Muscle layer of duodenum (tissue), 2 donors: ENCODE data around the gene ATMIN.

ENCODE experiments used
- H3K27ac ChIP-seq: one replicate; pipeline ENCODE4 v1.7.0; 2013; ENCODE audit warnings: mild to moderate bottlenecking, low read length
- H3K27me3 ChIP-seq: one replicate; pipeline ENCODE4 v1.7.0; 2013; ENCODE audit warnings: low read depth, mild to moderate bottlenecking, control low read depth, low read length
- H3K36me3 ChIP-seq, 2 donors: one replicate each; pipeline ENCODE4 v1.7.0; 2013; ENCODE audit warnings: low read length in 2 of 2, control low read depth in 1 of 2, mild to moderate bottlenecking in 1 of 2; ENCODE audit not compliant: insufficient read depth in 2 of 2, control insufficient read depth in 1 of 2
- H3K4me1 ChIP-seq, 2 donors: one replicate each; pipeline ENCODE4 v1.7.0; 2013; ENCODE audit warnings: low read length in 2 of 2, mild to moderate bottlenecking in 2 of 2, control low read depth in 1 of 2, moderate library complexity in 1 of 2; ENCODE audit not compliant: insufficient read depth in 2 of 2, control insufficient read depth in 1 of 2
- H3K4me3 ChIP-seq, 2 donors: one replicate each; pipeline ENCODE4 v1.7.0; 2013; ENCODE audit warnings: low read length in 2 of 2, low read depth in 1 of 2, mild to moderate bottlenecking in 1 of 2
- H3K9me3 ChIP-seq, 2 donors: one replicate each; pipeline ENCODE4 v1.7.0; 2013; ENCODE audit warnings: low read length in 2 of 2, control low read depth in 1 of 2, mild to moderate bottlenecking in 1 of 2; ENCODE audit not compliant: control insufficient read depth in 1 of 2
- donor health status: healthy.

Gene ATMIN

GRCh38 chr16:81035398-81035974 is at the start of gene ATMIN:
Gene ATMIN (plus strand): TSS chr16:81035842. CDS start chr16:81035871, 29 bp downstream.
- Histone ChIP-seq H3K27ac (peak within 1 kb of the TSS; percentile 47), H3K4me1 (peaks cover 0 to 24% of the 10 kb centered on the region in 2 donors)

GRCh38 chr16:80986557-80986956 is 49.1 kb upstream of the ATMIN start:
- Histone ChIP-seq H3K27me3 (no peaks in the 10 kb centered on the region), H3K4me3 (no peak overlapping the region), H3K36me3 (peaks cover 0 to 5% of the 10 kb centered on the region in 2 donors), H3K9me3 (no peaks in the 10 kb centered on the region), H3K27ac (no peak overlapping the region), H3K4me1 (peaks cover 0 to 4% of the 10 kb centered on the region in 2 donors)

More at GRCh38 chr16:81035398-81035974, at the start of gene ATMIN:
- H3K9me3 ChIP-seq: no peaks in the 10 kb centered on the region
- no peaks in the 10 kb centered on the region for H3K36me3 ChIP-seq
- H3K27me3 ChIP-seq: no peaks in the 10 kb centered on the region
- H3K4me3 ChIP-seq: peak within 1 kb of the TSS; percentile 69 to 75

GRCh38 chr16:80988756-80989155 is 46.9 kb upstream of the ATMIN start:
- peaks cover 0 to 8% of the 10 kb centered on the region in 2 donors for H3K36me3 ChIP-seq
- no peak overlapping the region for H3K4me3 ChIP-seq
- peaks cover 0 to 4% of the 10 kb centered on the region in 2 donors for H3K4me1 ChIP-seq
- H3K27me3 ChIP-seq: no peaks in the 10 kb centered on the region
- no peaks in the 10 kb centered on the region for H3K9me3 ChIP-seq
- H3K27ac ChIP-seq: no peak overlapping the region

GRCh38 chr16:80989801-80990200 is 45.8 kb upstream of the ATMIN start:
- peaks cover 0 to 4% of the 10 kb centered on the region in 2 donors for H3K4me1 ChIP-seq
- H3K4me3 ChIP-seq: no peak overlapping the region
- peaks cover 0 to 8% of the 10 kb centered on the region in 2 donors for H3K36me3 ChIP-seq
- H3K27me3 ChIP-seq: no peaks in the 10 kb centered on the region
- H3K27ac ChIP-seq: no peak overlapping the region
- no peaks in the 10 kb centered on the region for H3K9me3 ChIP-seq

GRCh38 chr16:80990577-80990976 is 45.1 kb upstream of the ATMIN start:
- Histone ChIP-seq H3K4me3 (no peak overlapping the region), H3K9me3 (no peaks in the 10 kb centered on the region), H3K36me3 (peaks cover 0 to 8% of the 10 kb centered on the region in 2 donors), H3K27ac (no peak overlapping the region), H3K27me3 (no peaks in the 10 kb centered on the region), H3K4me1 (peaks cover 0 to 4% of the 10 kb centered on the region in 2 donors)

- no peaks in the 10 kb centered on the region for H3K9me3 ChIP-seq
- no peaks in the 10 kb centered on the region for H3K27me3 ChIP-seq
- H3K4me3 ChIP-seq: no peak overlapping the region
- peaks cover 0 to 4% of the 10 kb centered on the region in 2 donors for H3K4me1 ChIP-seq
- peaks cover 0 to 8% of the 10 kb centered on the region in 2 donors for H3K36me3 ChIP-seq
- H3K27ac ChIP-seq: no peak overlapping the region
Observed at GRCh38 chr16:80990978-80991377, 44.7 kb upstream of the ATMIN start.

- Histone ChIP-seq H3K9me3 (no peaks in the 10 kb centered on the region), H3K27ac (no peak overlapping the region), H3K4me3 (no peak overlapping the region), H3K27me3 (no peaks in the 10 kb centered on the region), H3K4me1 (no peaks in the 10 kb centered on the region), H3K36me3 (peaks cover 0 to 8% of the 10 kb centered on the region in 2 donors)
Observed at GRCh38 chr16:80991792-80992430, 43.7 kb upstream of the ATMIN start.

- H3K27me3 ChIP-seq: no peaks in the 10 kb centered on the region
- H3K4me1 ChIP-seq: no peaks in the 10 kb centered on the region
- no peak overlapping the region for H3K4me3 ChIP-seq
- H3K27ac ChIP-seq: no peak overlapping the region
- H3K36me3 ChIP-seq: peaks cover 0 to 8% of the 10 kb centered on the region in 2 donors
- H3K9me3 ChIP-seq: no peaks in the 10 kb centered on the region
Observed at GRCh38 chr16:80992676-80993293, 42.9 kb upstream of the ATMIN start.

GRCh38 chr16:80993307-80993706 is 42.3 kb upstream of the ATMIN start:
- Histone ChIP-seq H3K9me3 (no peaks in the 10 kb centered on the region), H3K4me3 (no peak overlapping the region), H3K36me3 (peaks cover 0 to 8% of the 10 kb centered on the region in 2 donors), H3K27me3 (no peaks in the 10 kb centered on the region), H3K4me1 (no peaks in the 10 kb centered on the region), H3K27ac (no peak overlapping the region)

- Histone ChIP-seq H3K27ac (no peak overlapping the region), H3K4me3 (no peak overlapping the region)
Observed at GRCh38 chr16:80993834-80994233, 41.8 kb upstream of the ATMIN start.

GRCh38 chr16:80994451-80994850 is 41.2 kb upstream of the ATMIN start:
- Histone ChIP-seq H3K36me3 (peaks cover 0 to 8% of the 10 kb centered on the region in 2 donors), H3K27me3 (no peaks in the 10 kb centered on the region), H3K4me1 (no peaks in the 10 kb centered on the region), H3K27ac (no peak overlapping the region), H3K4me3 (no peak overlapping the region), H3K9me3 (no peaks in the 10 kb centered on the region)

More at GRCh38 chr16:80993834-80994233, 41.8 kb upstream of the ATMIN start:
- Histone ChIP-seq H3K9me3 (no peaks in the 10 kb centered on the region), H3K36me3 (peaks cover 0 to 8% of the 10 kb centered on the region in 2 donors), H3K27me3 (no peaks in the 10 kb centered on the region), H3K4me1 (no peaks in the 10 kb centered on the region)
